ENCODE measurements around the gene PADI1.
"Not testable (repeated sequence)": the region's sequence is repeated elsewhere in the genome, so short reads cannot be mapped to it uniquely, and the experiment has no call there.

The PADI1 gene

DNA sequence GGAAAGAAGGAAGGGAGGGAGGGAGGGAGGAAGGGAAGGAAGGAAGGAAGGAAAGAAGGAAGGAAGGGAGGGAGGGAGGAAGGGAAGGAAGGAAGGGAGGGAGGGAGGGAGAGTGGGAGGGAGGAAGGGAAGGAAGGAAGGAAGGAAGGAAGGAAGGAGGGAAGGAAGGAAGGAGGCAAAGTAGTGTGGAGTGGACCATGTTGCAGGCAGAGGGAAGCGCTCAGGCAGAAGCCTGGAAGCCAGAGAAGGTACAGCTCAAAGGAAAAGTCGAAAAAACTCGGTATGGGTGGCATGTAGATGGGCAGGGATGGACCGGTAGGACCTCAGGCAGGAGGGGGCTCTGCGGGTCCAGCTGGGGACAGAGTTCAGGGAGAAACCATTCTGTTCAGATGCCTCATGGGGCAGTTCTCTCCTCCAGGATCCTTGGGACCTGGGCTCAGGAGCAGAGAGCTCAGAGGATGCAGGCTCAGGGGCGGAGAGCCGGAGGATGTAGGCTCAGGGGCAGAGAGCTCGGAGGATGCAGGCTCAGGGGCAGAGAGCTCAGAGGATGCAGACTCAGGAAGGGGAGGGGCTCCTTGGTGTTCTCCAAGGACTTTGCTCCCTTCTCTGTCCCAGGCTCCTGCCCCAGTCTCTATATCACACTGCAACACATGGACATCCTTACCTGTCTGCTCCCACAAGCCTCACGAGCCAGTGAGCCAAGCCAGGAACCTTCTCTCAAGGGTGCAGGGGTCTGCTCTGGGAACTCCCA, 30.4 kb downstream of the PADI1 start:
- Histone ChIP-seq H3K27me3 (ENCODE audit: insufficient read depth, low read length) (peaks cover 3% of the 10 kb centered on the region), H3K4me3 (ENCODE audit: low read length) (no peak overlapping the region), H3K4me1 (ENCODE audit: insufficient read depth, low read length) (no peaks in the 10 kb centered on the region), H3K9me3 (ENCODE audit: low read length) (no peaks in the 10 kb centered on the region), H3K36me3 (ENCODE audit: insufficient read depth, low read length) (no peaks in the 10 kb centered on the region), H2AFZ (ENCODE audit: low read depth, low read length) (no peak overlapping the region)

DNA sequence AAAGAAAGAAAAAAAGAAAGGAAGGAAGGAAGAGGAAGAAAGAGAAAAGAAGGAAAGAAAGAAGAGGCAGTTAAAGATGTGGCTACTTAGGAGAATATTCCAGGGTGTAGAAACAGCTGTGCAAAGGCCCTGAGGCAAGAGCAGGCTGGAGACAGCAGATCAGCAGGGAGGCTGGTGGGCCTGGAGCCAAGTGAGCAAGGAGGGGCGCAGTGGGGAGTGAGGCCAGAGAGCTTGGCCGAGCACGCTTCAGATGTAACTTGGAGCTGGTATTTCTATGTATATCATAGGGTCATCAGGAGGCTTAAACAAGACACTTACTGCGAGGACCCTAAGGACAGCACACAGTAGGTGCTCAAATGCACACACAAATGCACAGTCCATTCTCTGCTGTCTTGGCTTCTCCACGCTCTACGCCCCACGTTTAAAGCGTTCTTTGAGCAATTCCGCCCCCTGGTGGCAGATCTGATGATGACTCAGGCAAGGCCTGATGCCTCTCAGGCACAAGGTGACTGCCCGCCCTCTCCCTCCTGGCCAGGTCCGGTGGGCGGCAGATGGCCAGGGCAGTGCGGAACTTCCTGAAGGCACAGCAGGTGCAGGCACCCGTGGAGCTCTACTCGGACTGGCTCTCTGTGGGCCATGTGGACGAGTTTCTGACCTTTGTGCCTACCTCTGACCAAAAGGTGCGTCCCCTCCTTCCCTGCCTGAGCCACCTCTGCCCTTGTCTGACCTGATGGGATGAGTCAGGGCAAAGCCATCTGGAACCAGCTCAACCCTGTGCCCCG, 32.0 kb downstream of the PADI1 start:
- Histone ChIP-seq H3K9me3 (ENCODE audit: low read length) (no peaks in the 10 kb centered on the region), H3K4me3 (ENCODE audit: low read length) (no peak overlapping the region), H3K36me3 (ENCODE audit: insufficient read depth, low read length) (no peaks in the 10 kb centered on the region), H2AFZ (ENCODE audit: low read depth, low read length) (no peak overlapping the region), H3K27me3 (ENCODE audit: insufficient read depth, low read length) (peaks cover 6% of the 10 kb centered on the region), H3K4me1 (ENCODE audit: insufficient read depth, low read length) (no peaks in the 10 kb centered on the region)

DNA sequence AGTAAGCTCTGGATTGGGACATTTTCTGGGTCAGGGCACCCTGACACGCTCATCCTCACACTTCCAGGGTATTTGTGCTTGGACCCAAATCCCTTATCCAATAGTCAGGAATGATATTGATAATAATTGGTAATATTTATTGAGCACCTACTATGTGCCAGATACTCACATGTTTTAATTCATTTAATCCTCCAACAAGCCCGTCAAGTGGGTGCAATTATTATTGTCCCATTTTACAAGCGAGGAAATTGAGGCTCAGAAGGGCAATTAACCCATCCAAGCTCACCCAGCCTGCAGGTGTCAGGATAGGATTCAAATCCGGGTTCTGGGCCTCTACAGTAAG, 32.6 kb downstream of the PADI1 start:
- no peaks in the 10 kb centered on the region for H3K36me3 ChIP-seq (ENCODE audit: insufficient read depth, low read length)
- H3K9me3 ChIP-seq (ENCODE audit: low read length): no peaks in the 10 kb centered on the region
- H3K4me1 ChIP-seq (ENCODE audit: insufficient read depth, low read length): no peaks in the 10 kb centered on the region
- no peak overlapping the region for H2AFZ ChIP-seq (ENCODE audit: low read depth, low read length)
- peaks cover 6% of the 10 kb centered on the region for H3K27me3 ChIP-seq (ENCODE audit: insufficient read depth, low read length)
- H3K4me3 ChIP-seq (ENCODE audit: low read length): no peak overlapping the region

DNA sequence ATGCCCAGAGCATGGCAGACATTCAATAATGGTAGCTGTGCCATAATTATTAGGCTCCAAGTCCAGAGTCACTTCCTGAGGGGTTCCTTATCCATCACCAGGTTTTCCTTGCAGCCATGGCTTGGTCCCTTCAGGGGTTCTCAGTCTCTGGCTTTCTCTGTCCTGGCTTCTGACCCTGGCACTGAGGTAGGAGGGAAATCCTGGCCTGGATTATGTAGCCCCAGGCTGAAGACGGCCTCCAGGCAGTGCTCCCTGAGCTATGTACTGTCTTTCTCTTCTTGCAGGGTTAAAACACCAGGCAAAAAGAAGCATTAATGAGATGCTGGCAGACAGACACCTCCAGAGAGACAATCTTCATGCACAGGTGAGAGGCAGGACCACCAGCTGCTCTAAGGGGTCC, 34.5 kb downstream of the PADI1 start:
- Histone ChIP-seq H3K27me3 (ENCODE audit: insufficient read depth, low read length) (peaks cover 10% of the 10 kb centered on the region), H3K36me3 (ENCODE audit: insufficient read depth, low read length) (no peaks in the 10 kb centered on the region), H3K4me1 (ENCODE audit: insufficient read depth, low read length) (no peaks in the 10 kb centered on the region), H3K9me3 (ENCODE audit: low read length) (no peaks in the 10 kb centered on the region), H3K4me3 (ENCODE audit: low read length) (no peak overlapping the region), H2AFZ (ENCODE audit: low read depth, low read length) (no peak overlapping the region)

DNA sequence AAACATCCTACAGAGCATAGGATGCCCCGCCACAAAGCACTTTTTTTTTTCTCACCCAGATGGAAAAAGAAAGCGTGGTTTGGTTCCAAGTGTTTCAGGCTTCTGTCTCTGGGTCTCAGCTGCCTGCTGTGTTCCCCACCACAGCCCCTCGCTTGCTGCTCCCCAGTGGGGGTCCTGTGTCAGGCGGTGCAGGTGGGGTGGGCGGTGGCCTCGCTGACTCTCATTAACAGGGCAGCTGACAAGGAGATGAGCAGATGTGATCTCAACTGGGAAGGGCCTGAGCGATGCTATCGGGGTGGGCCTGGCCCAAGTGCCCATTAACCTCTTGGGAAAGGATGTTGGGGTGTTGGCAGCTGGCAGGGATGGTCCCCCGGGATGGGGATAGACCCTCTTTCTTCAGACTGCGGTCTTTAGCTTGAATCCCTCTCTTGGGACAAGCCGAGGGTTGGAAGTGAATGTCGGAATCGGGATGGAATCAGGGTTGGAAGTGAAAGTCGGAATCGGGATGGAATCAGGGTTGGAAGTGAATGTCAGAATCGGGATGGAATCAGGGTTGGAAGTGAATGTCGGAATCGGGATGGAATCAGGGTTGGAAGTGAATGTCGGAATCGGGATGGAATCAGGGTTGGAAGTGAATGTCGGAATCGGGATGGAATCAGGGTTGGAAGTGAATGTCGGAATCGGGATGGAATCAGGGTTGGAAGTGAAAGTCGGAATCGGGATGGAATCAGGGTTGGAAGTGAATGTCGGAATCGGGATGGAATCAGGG, 36.3 kb downstream of the PADI1 start:
- H3K4me1 ChIP-seq (ENCODE audit: insufficient read depth, low read length): not testable (repeated sequence)

DNA sequence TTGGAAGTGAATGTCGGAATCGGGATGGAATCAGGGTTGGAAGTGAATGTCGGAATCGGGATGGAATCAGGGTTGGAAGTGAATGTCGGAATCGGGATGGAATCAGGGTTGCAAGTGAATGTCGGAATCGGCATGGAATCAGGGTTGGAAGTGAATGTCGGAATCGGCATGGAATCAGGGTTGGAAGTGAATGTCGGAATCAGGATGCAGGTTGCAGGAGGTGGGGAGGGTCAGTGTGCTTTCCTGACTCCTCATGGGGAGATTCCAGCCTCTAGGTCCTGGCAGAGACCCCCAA, 36.8 kb downstream of the PADI1 start:
- peaks cover 18% of the 10 kb centered on the region for H3K27me3 ChIP-seq (ENCODE audit: insufficient read depth, low read length)

More for the DNA sequence above, 36.3 kb downstream of the PADI1 start:
- not testable (repeated sequence) for H2AFZ ChIP-seq (ENCODE audit: low read depth, low read length); H3K36me3 ChIP-seq (ENCODE audit: insufficient read depth, low read length); H3K9me3 ChIP-seq (ENCODE audit: low read length); H3K4me3 ChIP-seq (ENCODE audit: low read length)
- H3K27me3 ChIP-seq (ENCODE audit: insufficient read depth, low read length): peaks cover 17% of the 10 kb centered on the region

DNA sequence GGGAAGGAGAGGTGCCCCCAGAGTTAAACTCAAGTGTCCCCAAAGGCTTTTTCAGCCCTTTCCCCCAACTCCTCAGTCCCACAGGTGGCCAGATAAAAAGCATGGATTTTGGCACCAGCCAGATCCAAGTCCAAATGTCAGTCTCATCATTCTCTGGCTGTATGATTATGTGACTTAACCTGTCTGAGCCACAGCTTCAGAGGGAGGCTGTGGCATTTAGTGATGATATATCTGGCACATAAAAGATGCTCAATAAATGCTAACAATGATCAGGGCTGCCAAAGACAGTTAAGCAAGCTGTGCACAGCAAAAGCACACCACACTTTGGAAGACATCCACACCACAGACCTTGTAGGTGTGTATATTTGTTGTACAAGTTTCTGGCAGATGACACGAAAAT, 38.3 kb downstream of the PADI1 start:
- H2AFZ ChIP-seq (ENCODE audit: low read depth, low read length): no peak overlapping the region
- peaks cover 6% of the 10 kb centered on the region for H3K4me1 ChIP-seq (ENCODE audit: insufficient read depth, low read length)
- no peaks in the 10 kb centered on the region for H3K9me3 ChIP-seq (ENCODE audit: low read length)
- peaks cover 22% of the 10 kb centered on the region for H3K27me3 ChIP-seq (ENCODE audit: insufficient read depth, low read length)
- no peaks in the 10 kb centered on the region for H3K36me3 ChIP-seq (ENCODE audit: insufficient read depth, low read length)
- H3K4me3 ChIP-seq (ENCODE audit: low read length): no peak overlapping the region

More for the DNA sequence above, 36.8 kb downstream of the PADI1 start:
- not testable (repeated sequence) for H3K9me3 ChIP-seq (ENCODE audit: low read length); H3K4me1 ChIP-seq (ENCODE audit: insufficient read depth, low read length); H3K36me3 ChIP-seq (ENCODE audit: insufficient read depth, low read length); H2AFZ ChIP-seq (ENCODE audit: low read depth, low read length); H3K4me3 ChIP-seq (ENCODE audit: low read length)

DNA sequence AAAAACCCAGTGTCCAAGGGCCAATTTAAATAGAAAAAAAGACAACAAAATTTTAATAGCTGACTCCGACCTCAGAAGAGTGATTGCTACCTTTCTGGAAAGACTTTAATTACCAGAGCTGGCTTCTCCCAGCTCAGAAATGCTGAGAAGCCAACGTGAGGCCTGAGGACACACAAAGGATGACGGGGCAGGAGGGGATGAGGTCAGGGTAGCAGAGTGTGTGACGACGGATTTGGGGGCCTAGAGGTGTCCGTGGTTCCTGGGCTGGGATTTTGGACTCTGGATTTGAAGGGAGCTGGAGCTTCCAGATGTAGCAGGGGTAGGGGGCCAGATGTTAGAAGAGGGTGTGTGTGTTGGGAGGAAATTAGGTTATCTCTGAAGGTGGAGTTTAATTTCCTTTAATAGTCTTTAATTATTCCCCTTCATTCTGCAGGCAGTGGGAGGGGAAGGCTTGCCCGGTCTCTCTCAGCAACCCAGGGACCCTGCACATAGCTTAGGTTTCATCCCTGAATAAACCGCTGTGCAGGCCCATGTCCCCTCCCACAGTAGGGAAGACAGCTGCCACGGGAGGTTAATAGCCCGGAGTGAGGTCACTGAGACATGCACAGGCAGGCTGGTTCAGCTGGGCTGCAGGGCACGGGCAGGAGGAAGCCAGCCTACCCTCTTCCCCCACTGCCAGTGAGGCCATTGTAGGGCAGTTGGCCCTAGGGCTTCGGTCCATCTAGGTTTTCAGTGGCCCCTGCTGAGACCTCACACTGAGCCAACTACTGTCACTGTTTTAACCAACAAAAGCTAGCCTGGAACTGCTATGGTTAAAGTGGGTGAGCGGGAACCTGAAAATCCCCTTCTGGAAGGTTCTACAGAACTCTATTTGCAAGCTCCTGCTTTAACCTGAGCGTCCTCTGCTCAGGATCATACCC, 40.2 kb downstream of the PADI1 start:
- Histone ChIP-seq H3K4me1 (ENCODE audit: insufficient read depth, low read length) (peaks cover 6% of the 10 kb centered on the region), H2AFZ (ENCODE audit: low read depth, low read length) (no peak overlapping the region), H3K36me3 (ENCODE audit: insufficient read depth, low read length) (no peaks in the 10 kb centered on the region), H3K4me3 (ENCODE audit: low read length) (no peak overlapping the region), H3K27me3 (ENCODE audit: insufficient read depth, low read length) (peaks cover 26% of the 10 kb centered on the region), H3K9me3 (ENCODE audit: low read length) (no peaks in the 10 kb centered on the region)

DNA sequence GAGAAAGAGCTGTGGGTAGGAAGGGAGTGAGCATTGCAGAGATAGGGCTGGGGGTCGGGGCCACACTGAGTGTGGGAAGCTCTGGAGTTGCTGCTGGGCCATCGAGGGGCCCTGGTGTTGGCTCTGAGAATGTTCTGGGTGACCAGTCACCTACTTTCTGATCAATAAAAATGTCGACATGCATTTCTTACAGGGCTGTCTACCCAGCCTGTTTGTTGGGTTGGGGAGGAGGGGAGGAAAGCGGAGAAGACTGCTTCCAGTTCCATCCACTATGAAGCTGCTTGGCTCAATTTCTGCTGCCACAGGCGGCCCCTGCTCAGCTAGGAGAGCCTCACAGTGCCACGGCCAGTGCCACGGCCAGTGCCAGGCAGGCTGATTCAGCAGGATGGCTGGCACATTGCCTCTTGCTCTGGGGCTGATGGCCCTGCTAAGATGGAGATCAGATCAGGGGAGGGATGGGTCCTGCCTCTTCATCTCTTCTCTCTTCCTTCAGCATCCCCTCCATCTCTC, 40.9 kb downstream of the PADI1 start:
- Histone ChIP-seq H3K36me3 (ENCODE audit: insufficient read depth, low read length) (no peaks in the 10 kb centered on the region), H3K4me3 (ENCODE audit: low read length) (no peak overlapping the region), H2AFZ (ENCODE audit: low read depth, low read length) (no peak overlapping the region), H3K27me3 (ENCODE audit: insufficient read depth, low read length) (peaks cover 27% of the 10 kb centered on the region), H3K9me3 (ENCODE audit: low read length) (no peaks in the 10 kb centered on the region), H3K4me1 (ENCODE audit: insufficient read depth, low read length) (peaks cover 6% of the 10 kb centered on the region)

DNA sequence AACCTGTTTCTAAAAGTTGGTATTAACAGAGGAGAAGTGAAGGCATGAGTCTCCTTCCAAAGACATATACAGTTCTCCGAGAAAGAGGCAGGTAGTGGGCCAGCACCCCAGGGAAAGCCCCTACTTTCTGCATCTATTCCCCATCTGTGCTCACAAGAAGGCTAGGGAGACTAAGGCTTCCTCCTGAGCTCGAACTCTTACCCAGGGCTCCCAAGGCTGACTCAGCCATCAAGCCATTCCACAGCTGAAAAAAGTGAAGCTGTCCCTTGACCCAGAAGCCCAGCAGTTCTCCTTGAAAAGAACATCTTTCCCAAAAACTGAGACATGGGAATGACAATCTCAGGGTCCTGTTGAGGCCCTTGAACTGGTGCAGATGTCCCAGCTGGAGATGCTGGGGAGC, 42.0 kb downstream of the PADI1 start:
- Histone ChIP-seq H2AFZ (ENCODE audit: low read depth, low read length) (no peak overlapping the region), H3K4me3 (ENCODE audit: low read length) (no peak overlapping the region), H3K36me3 (ENCODE audit: insufficient read depth, low read length) (no peaks in the 10 kb centered on the region), H3K27me3 (ENCODE audit: insufficient read depth, low read length) (peaks cover 27% of the 10 kb centered on the region), H3K4me1 (ENCODE audit: insufficient read depth, low read length) (peaks cover 6% of the 10 kb centered on the region), H3K9me3 (ENCODE audit: low read length) (no peaks in the 10 kb centered on the region)

DNA sequence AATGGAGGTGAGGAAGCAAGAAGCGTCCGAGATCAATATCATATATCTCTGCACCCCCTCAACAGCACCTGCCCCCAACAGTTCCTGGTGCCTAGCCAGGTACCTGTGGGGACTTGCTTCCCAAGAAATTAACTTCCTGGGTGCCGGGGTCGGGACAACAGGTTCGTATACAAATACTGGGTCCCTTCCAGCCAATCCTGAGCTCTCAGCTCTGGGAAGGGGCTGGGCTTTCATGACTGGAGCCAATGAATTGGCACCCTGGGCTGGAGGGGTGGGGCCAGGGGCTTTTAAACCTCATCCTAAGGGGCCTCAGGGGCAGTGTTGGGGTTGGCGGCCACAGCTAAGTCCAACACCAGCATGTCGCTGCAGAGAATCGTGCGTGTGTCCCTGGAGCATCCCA, 43.9 kb downstream of the PADI1 start, which contains the start of gene PADI3:
Gene PADI3, plus strand, starts transcription at position 318 of the 400 bp plus-strand sequence. Its CDS starts 40 bp downstream, at position 358.
- Histone ChIP-seq H3K9me3 (ENCODE audit: low read length) (no peaks in the 10 kb centered on the region), H2AFZ (ENCODE audit: low read depth, low read length) (no peak within 1 kb of the TSS), H3K27me3 (ENCODE audit: insufficient read depth, low read length) (peaks cover 27% of the 10 kb centered on the region), H3K4me3 (ENCODE audit: low read length) (no peak within 1 kb of the TSS), H3K36me3 (ENCODE audit: insufficient read depth, low read length) (no peaks in the 10 kb centered on the region), H3K4me1 (ENCODE audit: insufficient read depth, low read length) (peaks cover 6% of the 10 kb centered on the region)

DNA sequence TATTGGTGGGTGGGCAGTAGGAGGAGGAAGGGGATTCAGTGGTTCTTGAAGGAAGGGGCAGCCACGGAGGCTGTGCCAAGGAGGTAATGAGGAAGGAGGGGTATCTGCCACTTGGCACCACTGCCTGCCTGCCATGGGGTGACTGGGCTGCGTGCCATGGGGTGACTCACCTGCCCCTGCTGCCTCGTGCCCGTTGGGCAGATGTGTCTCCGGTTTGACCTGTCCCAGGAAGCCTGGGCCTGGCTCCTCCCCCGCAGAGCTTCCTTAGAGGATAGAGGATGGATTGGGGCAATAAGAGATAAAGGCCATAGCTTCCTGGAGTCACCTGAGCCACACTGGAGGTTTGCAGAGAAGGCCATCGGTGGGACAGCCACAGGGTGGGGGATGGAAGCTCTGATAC, 45.7 kb downstream of the PADI1 start:
- Histone ChIP-seq H3K9me3 (ENCODE audit: low read length) (no peaks in the 10 kb centered on the region), H3K36me3 (ENCODE audit: insufficient read depth, low read length) (no peaks in the 10 kb centered on the region), H2AFZ (ENCODE audit: low read depth, low read length) (no peak overlapping the region), H3K4me3 (ENCODE audit: low read length) (no peak overlapping the region), H3K27me3 (ENCODE audit: insufficient read depth, low read length) (peaks cover 20% of the 10 kb centered on the region), H3K4me1 (ENCODE audit: insufficient read depth, low read length) (no peaks in the 10 kb centered on the region)

All from neuron (in vitro differentiated cells).